WTC11 (cell line): ENCODE data around the gene ACER1. TPM values are rescaled to one million over a fixed set of nuclear protein-coding genes. Genes with fewer than 3 reads are reported as not detected.

Experiments used
- ATAC-seq: fragments of 200-7000 bp; cut with Tn5 transposase; 2 replicates; pipeline ENCODE4 v1.10.0; 2021; ENCODE audit warnings: mild to moderate bottlenecking, moderate library complexity
- Bru-seq: library from RNA; stranded (reverse); fragments of 400-500 nt; gene quantifications from one replicate; lab custom pipeline; 2021; lab: Mats Ljungman, UMichigan
- CTCF ChIA-PET: fragments of 300-600 bp; sonication (Branson Sonifier 250); formaldehyde crosslinking; loops from one replicate; lab custom pipeline; 2021; ENCODE audit warnings: antibody characterized with exemption; lab: Charles Lee
- POLR2A ChIA-PET: fragments of 350-600 bp; sonication (Branson Sonifier 250); formaldehyde crosslinking; loops from one replicate; lab custom pipeline; 2021; ENCODE audit warnings: antibody characterized with exemption; lab: Charles Lee
- DNase-seq: peaks from one replicate; pipeline ENCODE4 v3.0.0; 2021; ENCODE audit warnings: low spot score
- H3K27ac Mint-ChIP-seq: 2 replicates; pipeline ENCODE4 v1.8.0; 2021; ENCODE audit warnings: mixed read lengths
- H3K27me3 Mint-ChIP-seq: 2 replicates; pipeline ENCODE4 v1.8.0; 2021; ENCODE audit warnings: low read depth, mild to moderate bottlenecking, moderate library complexity, mixed read lengths
- H3K36me3 Mint-ChIP-seq: 2 replicates; pipeline ENCODE4 v1.8.0; 2021; ENCODE audit warnings: mixed read lengths
- H3K4me1 Mint-ChIP-seq: 2 replicates; pipeline ENCODE4 v1.8.0; 2022; ENCODE audit warnings: mixed read lengths
- H3K4me3 Mint-ChIP-seq: 2 replicates; pipeline ENCODE4 v1.8.0; 2021; ENCODE audit warnings: mild to moderate bottlenecking, moderate library complexity, mixed read lengths
- H3K9me3 Mint-ChIP-seq: 2 replicates; pipeline ENCODE4 v1.8.0; 2021; ENCODE audit warnings: mixed read lengths
- ATF1 ChIP-seq: sonication (generic); formaldehyde crosslinking; IDR thresholded peaks from 2 replicates; pipeline ENCODE4 v1.8.1; 2023; ENCODE audit warnings: mild to moderate bottlenecking, moderate library complexity, missing genetic modification reagents
- ATF2 ChIP-seq: sonication (generic); formaldehyde crosslinking; IDR thresholded peaks from 2 replicates; pipeline ENCODE4 v1.8.1; 2022; ENCODE audit warnings: low read depth, missing genetic modification reagents, borderline replicate concordance
- ESRRA ChIP-seq: sonication (generic); formaldehyde crosslinking; IDR thresholded peaks from 2 replicates; pipeline ENCODE4 v1.8.1; 2022; ENCODE audit warnings: mild to moderate bottlenecking, missing genetic modification reagents, borderline replicate concordance
- GRHL2 ChIP-seq: fragments of 250-450 bp; sonication (Bioruptor Pico); IDR thresholded peaks from 2 replicates; pipeline ENCODE4 v1.8.0; 2022; ENCODE audit warnings: mild to moderate bottlenecking, moderate library complexity; ENCODE audit not compliant: insufficient replicate concordance, severe bottlenecking
- HMGXB4 ChIP-seq: sonication (generic); formaldehyde crosslinking; IDR thresholded peaks from 2 replicates; pipeline ENCODE4 v1.8.1; 2023; ENCODE audit warnings: mild to moderate bottlenecking, moderate library complexity, missing genetic modification reagents
- IRF2 ChIP-seq: sonication (generic); formaldehyde crosslinking; IDR thresholded peaks from 2 replicates; pipeline ENCODE4 v1.8.0; 2022; ENCODE audit warnings: low read depth, missing genetic modification reagents, borderline replicate concordance
- MXD4 ChIP-seq: fragments of 250-450 bp; sonication (Bioruptor Pico); IDR thresholded peaks from 2 replicates; pipeline ENCODE4 v1.8.0; 2021; ENCODE audit warnings: mild to moderate bottlenecking, moderate library complexity, borderline replicate concordance
- NFATC4 ChIP-seq: fragments of 250-450 bp; sonication (Bioruptor Pico); IDR thresholded peaks from 2 replicates; pipeline ENCODE4 v1.9.0; 2021; ENCODE audit warnings: mild to moderate bottlenecking
- OVOL2 ChIP-seq: fragments of 250-450 bp; sonication (Bioruptor Pico); IDR thresholded peaks from 2 replicates; pipeline ENCODE4 v1.9.0; 2021; ENCODE audit warnings: mild to moderate bottlenecking, borderline replicate concordance
- STAT6 ChIP-seq: sonication (generic); formaldehyde crosslinking; conservative IDR thresholded peaks from 2 replicates; pipeline ENCODE4 v1.8.1; 2023; ENCODE audit warnings: mild to moderate bottlenecking, low read depth, missing genetic modification reagents, moderate library complexity
- ZBTB21 ChIP-seq: sonication (generic); formaldehyde crosslinking; IDR thresholded peaks from 2 replicates; pipeline ENCODE4 v1.8.1; 2023; ENCODE audit warnings: mild to moderate bottlenecking, missing genetic modification reagents, borderline replicate concordance
- ZNF138 ChIP-seq: sonication (generic); formaldehyde crosslinking; conservative IDR thresholded peaks from 2 replicates; pipeline ENCODE4 v1.8.1; 2022; ENCODE audit warnings: mild to moderate bottlenecking, moderate library complexity, missing genetic modification reagents
- long read RNA-seq, 3 experiments: library from RNA in 1 of 3; library from capped mRNA in 1 of 3; library from polyadenylated mRNA in 1 of 3; unstranded in 2 of 3; stranded (forward) in 1 of 3; transcript quantifications; one replicate each; pipeline ENCODE4 v2.0.0, GENCODE V29; 2021
- total RNA-seq: library from RNA; stranded (reverse); gene quantifications from 3 replicates; pipeline ENCODE4 v1.2.3, GENCODE V29; 2021
- TF ChIP-seq, protein P1 (sequence below): sonication (generic); formaldehyde crosslinking; IDR thresholded peaks from 2 replicates; pipeline ENCODE4 v1.8.1; 2023; ENCODE audit warnings: mild to moderate bottlenecking, missing genetic modification reagents
- TF ChIP-seq, protein P2 (sequence below): sonication (generic); formaldehyde crosslinking; IDR thresholded peaks from 2 replicates; pipeline ENCODE4 v1.8.0; 2022; ENCODE audit warnings: mild to moderate bottlenecking, missing genetic modification reagents
- TF ChIP-seq, protein P3 (sequence below): sonication (generic); formaldehyde crosslinking; IDR thresholded peaks from 2 replicates; pipeline ENCODE4 v1.8.1; 2022; ENCODE audit warnings: mild to moderate bottlenecking, missing genetic modification reagents, moderate library complexity, borderline replicate concordance
- TF ChIP-seq, protein P4 (sequence below): sonication (generic); formaldehyde crosslinking; IDR thresholded peaks from 2 replicates; pipeline ENCODE4 v1.8.0; 2023; ENCODE audit warnings: missing genetic modification reagents, mild to moderate bottlenecking, borderline replicate concordance

ACER1 gene, protein sequence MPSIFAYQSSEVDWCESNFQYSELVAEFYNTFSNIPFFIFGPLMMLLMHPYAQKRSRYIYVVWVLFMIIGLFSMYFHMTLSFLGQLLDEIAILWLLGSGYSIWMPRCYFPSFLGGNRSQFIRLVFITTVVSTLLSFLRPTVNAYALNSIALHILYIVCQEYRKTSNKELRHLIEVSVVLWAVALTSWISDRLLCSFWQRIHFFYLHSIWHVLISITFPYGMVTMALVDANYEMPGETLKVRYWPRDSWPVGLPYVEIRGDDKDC
- not detected in 3 replicates for total RNA-seq
- not detected for Bru-seq, nascent RNA
- long read RNA-seq, experiment 1: 0 reads
- long read RNA-seq, experiment 2: 0 reads
- long read RNA-seq, experiment 3: 0 reads

GRCh38 chr19:6333439-6333838 lies at the start of gene ACER1:
TSS of gene ACER1 (minus strand) at chr19:6333612. CDS start at chr19:6333551, 61 bp downstream.
- DNase-seq: no peak
- POLR2A ChIA-PET: no interaction called here
- TF ChIP-seq, protein P1, sequence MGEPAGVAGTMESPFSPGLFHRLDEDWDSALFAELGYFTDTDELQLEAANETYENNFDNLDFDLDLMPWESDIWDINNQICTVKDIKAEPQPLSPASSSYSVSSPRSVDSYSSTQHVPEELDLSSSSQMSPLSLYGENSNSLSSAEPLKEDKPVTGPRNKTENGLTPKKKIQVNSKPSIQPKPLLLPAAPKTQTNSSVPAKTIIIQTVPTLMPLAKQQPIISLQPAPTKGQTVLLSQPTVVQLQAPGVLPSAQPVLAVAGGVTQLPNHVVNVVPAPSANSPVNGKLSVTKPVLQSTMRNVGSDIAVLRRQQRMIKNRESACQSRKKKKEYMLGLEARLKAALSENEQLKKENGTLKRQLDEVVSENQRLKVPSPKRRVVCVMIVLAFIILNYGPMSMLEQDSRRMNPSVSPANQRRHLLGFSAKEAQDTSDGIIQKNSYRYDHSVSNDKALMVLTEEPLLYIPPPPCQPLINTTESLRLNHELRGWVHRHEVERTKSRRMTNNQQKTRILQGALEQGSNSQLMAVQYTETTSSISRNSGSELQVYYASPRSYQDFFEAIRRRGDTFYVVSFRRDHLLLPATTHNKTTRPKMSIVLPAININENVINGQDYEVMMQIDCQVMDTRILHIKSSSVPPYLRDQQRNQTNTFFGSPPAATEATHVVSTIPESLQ (CRISPR knock-in tag): no peak
- TF ChIP-seq MXD4 (CRISPR knock-in tag) (no peak), OVOL2 (CRISPR knock-in tag) (no peak), ZBTB21 (CRISPR knock-in tag) (no peak), ZNF138 (CRISPR knock-in tag) (no peak), GRHL2 (CRISPR knock-in tag) (no peak)
- TF ChIP-seq, protein P2, sequence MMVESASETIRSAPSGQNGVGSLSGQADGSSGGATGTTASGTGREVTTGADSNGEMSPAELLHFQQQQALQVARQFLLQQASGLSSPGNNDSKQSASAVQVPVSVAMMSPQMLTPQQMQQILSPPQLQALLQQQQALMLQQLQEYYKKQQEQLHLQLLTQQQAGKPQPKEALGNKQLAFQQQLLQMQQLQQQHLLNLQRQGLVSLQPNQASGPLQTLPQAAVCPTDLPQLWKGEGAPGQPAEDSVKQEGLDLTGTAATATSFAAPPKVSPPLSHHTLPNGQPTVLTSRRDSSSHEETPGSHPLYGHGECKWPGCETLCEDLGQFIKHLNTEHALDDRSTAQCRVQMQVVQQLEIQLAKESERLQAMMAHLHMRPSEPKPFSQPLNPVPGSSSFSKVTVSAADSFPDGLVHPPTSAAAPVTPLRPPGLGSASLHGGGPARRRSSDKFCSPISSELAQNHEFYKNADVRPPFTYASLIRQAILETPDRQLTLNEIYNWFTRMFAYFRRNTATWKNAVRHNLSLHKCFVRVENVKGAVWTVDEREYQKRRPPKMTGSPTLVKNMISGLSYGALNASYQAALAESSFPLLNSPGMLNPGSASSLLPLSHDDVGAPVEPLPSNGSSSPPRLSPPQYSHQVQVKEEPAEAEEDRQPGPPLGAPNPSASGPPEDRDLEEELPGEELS (CRISPR knock-in tag): no peak
- ATAC-seq: no peak
- Mint-ChIP-seq H3K4me3 (no peak within 1 kb of the TSS), H3K27me3 (no peaks in the 10 kb centered on the region), H3K36me3 (no peaks in the 10 kb centered on the region), H3K4me1 (no peaks in the 10 kb centered on the region), H3K27ac (no peak within 1 kb of the TSS), H3K9me3 (no peaks in the 10 kb centered on the region)
- CTCF ChIA-PET: interaction anchor here (0.9 kb wide), 1 partner anchor 285 kb away, joined by 5 read pairs; no protein-coding TSS in a partner anchor

DNA sequence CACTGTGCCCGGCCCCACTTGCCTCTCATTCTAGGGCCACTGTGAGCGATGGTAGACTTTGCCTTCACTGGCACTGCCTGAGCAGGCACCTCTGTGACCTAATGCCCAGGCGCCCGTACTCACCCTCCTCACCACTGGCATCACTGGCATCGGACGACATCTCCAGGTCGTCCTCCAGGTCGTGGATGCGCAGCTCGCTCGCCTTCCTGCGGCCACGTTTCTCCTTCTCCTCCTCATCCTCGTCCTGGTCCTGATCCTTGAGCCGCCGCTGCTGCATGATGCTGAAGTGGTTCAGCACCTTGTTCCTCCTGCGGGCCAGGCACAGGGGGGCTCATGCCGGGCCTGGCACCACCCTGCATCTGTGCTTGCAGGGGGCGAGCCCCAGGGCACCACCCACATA lies 49.8 kb upstream of the ACER1 start:
- DNase-seq: no peak
- POLR2A ChIA-PET: no interaction called here
- ATAC-seq: no peak
- Mint-ChIP-seq H3K27me3 (no peaks in the 10 kb centered on the region), H3K36me3 (peaks cover 63% of the 10 kb centered on the region), H3K4me3 (no peak overlapping the region), H3K9me3 (peaks cover 5% of the 10 kb centered on the region; the same call in 1 of the 2 replicates), H3K27ac (no peak overlapping the region), H3K4me1 (no peaks in the 10 kb centered on the region)
- CTCF ChIA-PET: no interaction called here
- TF ChIP-seq ESRRA (CRISPR knock-in tag) (no peak), STAT6 (CRISPR knock-in tag) (no peak), ATF2 (no peak), NFATC4 (no peak), IRF2 (no peak), ATF1 (CRISPR knock-in tag) (no peak), HMGXB4 (no peak)
- TF ChIP-seq, protein P3, sequence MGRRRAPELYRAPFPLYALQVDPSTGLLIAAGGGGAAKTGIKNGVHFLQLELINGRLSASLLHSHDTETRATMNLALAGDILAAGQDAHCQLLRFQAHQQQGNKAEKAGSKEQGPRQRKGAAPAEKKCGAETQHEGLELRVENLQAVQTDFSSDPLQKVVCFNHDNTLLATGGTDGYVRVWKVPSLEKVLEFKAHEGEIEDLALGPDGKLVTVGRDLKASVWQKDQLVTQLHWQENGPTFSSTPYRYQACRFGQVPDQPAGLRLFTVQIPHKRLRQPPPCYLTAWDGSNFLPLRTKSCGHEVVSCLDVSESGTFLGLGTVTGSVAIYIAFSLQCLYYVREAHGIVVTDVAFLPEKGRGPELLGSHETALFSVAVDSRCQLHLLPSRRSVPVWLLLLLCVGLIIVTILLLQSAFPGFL (CRISPR knock-in tag): no peak
- TF ChIP-seq, protein P4, sequence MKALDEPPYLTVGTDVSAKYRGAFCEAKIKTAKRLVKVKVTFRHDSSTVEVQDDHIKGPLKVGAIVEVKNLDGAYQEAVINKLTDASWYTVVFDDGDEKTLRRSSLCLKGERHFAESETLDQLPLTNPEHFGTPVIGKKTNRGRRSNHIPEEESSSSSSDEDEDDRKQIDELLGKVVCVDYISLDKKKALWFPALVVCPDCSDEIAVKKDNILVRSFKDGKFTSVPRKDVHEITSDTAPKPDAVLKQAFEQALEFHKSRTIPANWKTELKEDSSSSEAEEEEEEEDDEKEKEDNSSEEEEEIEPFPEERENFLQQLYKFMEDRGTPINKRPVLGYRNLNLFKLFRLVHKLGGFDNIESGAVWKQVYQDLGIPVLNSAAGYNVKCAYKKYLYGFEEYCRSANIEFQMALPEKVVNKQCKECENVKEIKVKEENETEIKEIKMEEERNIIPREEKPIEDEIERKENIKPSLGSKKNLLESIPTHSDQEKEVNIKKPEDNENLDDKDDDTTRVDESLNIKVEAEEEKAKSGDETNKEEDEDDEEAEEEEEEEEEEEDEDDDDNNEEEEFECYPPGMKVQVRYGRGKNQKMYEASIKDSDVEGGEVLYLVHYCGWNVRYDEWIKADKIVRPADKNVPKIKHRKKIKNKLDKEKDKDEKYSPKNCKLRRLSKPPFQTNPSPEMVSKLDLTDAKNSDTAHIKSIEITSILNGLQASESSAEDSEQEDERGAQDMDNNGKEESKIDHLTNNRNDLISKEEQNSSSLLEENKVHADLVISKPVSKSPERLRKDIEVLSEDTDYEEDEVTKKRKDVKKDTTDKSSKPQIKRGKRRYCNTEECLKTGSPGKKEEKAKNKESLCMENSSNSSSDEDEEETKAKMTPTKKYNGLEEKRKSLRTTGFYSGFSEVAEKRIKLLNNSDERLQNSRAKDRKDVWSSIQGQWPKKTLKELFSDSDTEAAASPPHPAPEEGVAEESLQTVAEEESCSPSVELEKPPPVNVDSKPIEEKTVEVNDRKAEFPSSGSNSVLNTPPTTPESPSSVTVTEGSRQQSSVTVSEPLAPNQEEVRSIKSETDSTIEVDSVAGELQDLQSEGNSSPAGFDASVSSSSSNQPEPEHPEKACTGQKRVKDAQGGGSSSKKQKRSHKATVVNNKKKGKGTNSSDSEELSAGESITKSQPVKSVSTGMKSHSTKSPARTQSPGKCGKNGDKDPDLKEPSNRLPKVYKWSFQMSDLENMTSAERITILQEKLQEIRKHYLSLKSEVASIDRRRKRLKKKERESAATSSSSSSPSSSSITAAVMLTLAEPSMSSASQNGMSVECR (CRISPR knock-in tag): no peak
